Body of pancreas (tissue), 4 donors: ENCODE data around the gene CTDSPL2. TPM values are rescaled to one million over a fixed set of nuclear protein-coding genes. Genes with fewer than 3 reads are reported as not detected.
A peak's percentile ranks its signal among the peaks of the same experiment; 100 is the strongest.

Experiments
- ATAC-seq: fragments of 150-250 bp; one replicate; pipeline ENCODE4 v1.9.1; 2016
- DNase-seq, 4 donors: peaks; one replicate each; pipeline ENCODE4 v3.0.0-alpha.2; 2019
- H3K27ac ChIP-seq, 4 donors: fragments of 200-600 bp; sonication (generic); 1 replicate in 3 of 4; 2 replicates in 1 of 4; pipeline versions ENCODE4 v1.5.1 to v1.6.1; 2016 to 2019; ENCODE audit warnings: mild to moderate bottlenecking in 1 of 4, mixed read lengths in 1 of 4, moderate library complexity in 1 of 4
- H3K27me3 ChIP-seq, 2 donors: fragments of 200-600 bp; sonication (generic); one replicate each; pipeline ENCODE4 v1.6.0; 2016; ENCODE audit warnings: mild to moderate bottlenecking in 1 of 2
- H3K36me3 ChIP-seq, 2 donors: fragments of 200-600 bp; sonication (generic); replicated peaks in 1 of 2; 2 replicates each; pipeline ENCODE4 v1.5.1; 2016; ENCODE audit warnings: low read depth in 2 of 2; ENCODE audit not compliant: insufficient read depth in 1 of 2
- H3K4me1 ChIP-seq: fragments of 200-600 bp; sonication (generic); one replicate; pipeline ENCODE4 v1.6.0; 2016
- H3K4me3 ChIP-seq, 2 donors: fragments of 200-600 bp; sonication (generic); 1 replicate in 1 of 2; 2 replicates in 1 of 2; pipeline ENCODE4 v1.5.1; 2016 to 2019
- H3K9me3 ChIP-seq, 3 donors: fragments of 200-600 bp; sonication (generic); 1 replicate in 2 of 3; 2 replicates in 1 of 3; pipeline ENCODE4 v1.5.1; 2016
- POLR2A ChIP-seq, 3 donors: fragments of 450-650 bp; IDR thresholded peaks; one replicate each; pipeline ENCODE4 v1.6.1; 2016; ENCODE audit warnings: antibody characterized with exemption in 3 of 3, mild to moderate bottlenecking in 2 of 3
- WGBS, 2 donors: methylation state at CpG; one replicate each; pipeline ENCODE4 v1.1.5; 2017; 5-methylcytosine and 5-hydroxymethylcytosine counted together
- intact Hi-C: fragments of 100-400 bp; cut with DNase I; formaldehyde crosslinking; loops from one replicate; pipeline ENCODE4 v1.15.1; 2023
- total RNA-seq, 2 donors: library from RNA; depleted of rRNA; stranded (reverse); fragments of >200 nt; gene quantifications; one replicate each; pipeline ENCODE4 v1.1.0, GENCODE V29; 2016
- TF ChIP-seq, protein P1 (sequence below), 7 experiments: fragments of 450-650 bp in 4 of 7; fragments of 200-600 bp in 3 of 7; sonication (generic) in 3 of 7; IDR thresholded peaks; one replicate each; pipeline ENCODE4 v1.5.1; 2016 to 2019; ENCODE audit warnings: antibody characterized with exemption in 7 of 7

Gene CTDSPL2
- total RNA-seq, 2 donors from 2014 or later = 5.3 to 10.9 TPM

DNA sequence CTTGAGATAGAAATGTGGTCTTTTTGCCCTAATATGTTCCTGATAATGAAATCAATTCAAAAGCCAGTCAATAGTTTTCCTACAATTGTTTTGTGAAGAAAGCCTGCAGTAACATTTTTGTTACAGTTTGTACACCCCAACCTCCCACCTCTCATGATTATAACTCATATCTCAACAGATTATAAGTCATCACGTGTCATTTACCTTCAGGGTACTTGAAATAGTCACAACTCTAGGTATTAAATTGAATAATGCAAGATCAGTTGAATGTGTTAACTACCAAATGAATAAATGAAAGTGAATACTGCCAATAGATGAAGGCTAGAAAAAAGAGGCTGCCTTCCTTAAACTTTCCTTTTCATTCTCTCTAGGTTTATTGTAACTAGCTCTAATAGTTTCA lies 32.9 kb upstream of the CTDSPL2 start:
- TF ChIP-seq, protein P1, sequence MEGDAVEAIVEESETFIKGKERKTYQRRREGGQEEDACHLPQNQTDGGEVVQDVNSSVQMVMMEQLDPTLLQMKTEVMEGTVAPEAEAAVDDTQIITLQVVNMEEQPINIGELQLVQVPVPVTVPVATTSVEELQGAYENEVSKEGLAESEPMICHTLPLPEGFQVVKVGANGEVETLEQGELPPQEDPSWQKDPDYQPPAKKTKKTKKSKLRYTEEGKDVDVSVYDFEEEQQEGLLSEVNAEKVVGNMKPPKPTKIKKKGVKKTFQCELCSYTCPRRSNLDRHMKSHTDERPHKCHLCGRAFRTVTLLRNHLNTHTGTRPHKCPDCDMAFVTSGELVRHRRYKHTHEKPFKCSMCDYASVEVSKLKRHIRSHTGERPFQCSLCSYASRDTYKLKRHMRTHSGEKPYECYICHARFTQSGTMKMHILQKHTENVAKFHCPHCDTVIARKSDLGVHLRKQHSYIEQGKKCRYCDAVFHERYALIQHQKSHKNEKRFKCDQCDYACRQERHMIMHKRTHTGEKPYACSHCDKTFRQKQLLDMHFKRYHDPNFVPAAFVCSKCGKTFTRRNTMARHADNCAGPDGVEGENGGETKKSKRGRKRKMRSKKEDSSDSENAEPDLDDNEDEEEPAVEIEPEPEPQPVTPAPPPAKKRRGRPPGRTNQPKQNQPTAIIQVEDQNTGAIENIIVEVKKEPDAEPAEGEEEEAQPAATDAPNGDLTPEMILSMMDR (IDR thresholded peaks at IDR 0.05) = no peak
- no peak for TF ChIP-seq POLR2A (IDR thresholded peaks at IDR 0.05)
- intact Hi-C loops = no loop called here
- no peaks in the 10 kb centered on the region for H3K36me3 ChIP-seq
- H3K9me3 ChIP-seq = no peaks in the 10 kb centered on the region
- no peaks in the 10 kb centered on the region for H3K27me3 ChIP-seq
- DNase-seq (no peak), ATAC-seq (no peak)
- WGBS, 2 donors = 74 to 77% methylated on average over 1 of the region's 1 CpG
- no peak overlapping the region for H3K27ac ChIP-seq
- H3K4me1 ChIP-seq = no peaks in the 10 kb centered on the region
- no peak overlapping the region for H3K4me3 ChIP-seq

DNA sequence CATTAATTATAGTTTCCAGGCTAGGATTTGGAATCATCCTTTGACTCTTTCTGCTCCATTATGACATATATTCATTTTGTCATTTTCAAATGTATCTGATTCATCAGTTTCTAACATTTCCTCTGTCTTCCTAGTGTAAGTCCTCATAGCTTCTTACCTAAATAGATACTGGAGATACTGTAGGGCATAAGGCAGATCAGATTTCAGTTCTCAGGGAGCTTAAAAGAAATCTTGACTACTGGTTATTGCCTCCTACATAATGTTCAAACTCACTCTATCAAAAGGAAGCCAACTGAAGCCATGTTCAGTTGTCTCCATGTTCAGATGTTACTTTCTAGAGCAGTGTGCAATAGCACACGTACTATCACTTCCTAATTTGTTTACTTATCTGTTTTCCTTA lies 29.6 kb upstream of the CTDSPL2 start:
- TF ChIP-seq, protein P1 (IDR thresholded peaks at IDR 0.05) = no peak
- no peak for TF ChIP-seq POLR2A (IDR thresholded peaks at IDR 0.05)
- Histone ChIP-seq H3K27me3 (no peaks in the 10 kb centered on the region), H3K4me1 (no peaks in the 10 kb centered on the region), H3K27ac (no peak overlapping the region), H3K36me3 (no peaks in the 10 kb centered on the region), H3K4me3 (no peak overlapping the region), H3K9me3 (no peaks in the 10 kb centered on the region)
- DNase-seq (no peak), ATAC-seq (no peak)
- intact Hi-C loops = no loop called here
- WGBS, 2 donors = 63 to 80% methylated on average over 1 of the region's 1 CpG

DNA sequence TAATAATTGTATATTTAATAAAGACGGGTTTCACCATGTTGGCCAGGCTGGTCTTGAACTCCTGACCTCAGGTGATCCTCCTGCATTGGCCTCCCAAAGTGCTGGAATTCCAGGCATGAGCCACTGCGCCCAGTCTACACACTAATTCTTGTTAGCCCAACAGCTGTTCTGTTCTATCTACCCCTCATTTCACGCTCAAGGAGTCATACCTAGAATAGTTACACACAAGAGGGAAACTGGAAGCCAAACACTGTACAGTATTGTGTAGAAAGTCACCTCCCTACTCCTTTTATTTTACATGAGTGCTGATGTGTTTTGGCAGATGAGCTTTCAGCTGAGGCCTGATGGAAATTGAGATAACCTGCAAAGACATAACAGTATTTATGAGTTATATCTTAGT lies 13.4 kb upstream of the CTDSPL2 start:
- TF ChIP-seq POLR2A (IDR thresholded peaks at IDR 0.05) = no peak
- TF ChIP-seq, protein P1 (IDR thresholded peaks at IDR 0.05) = no peak
- no peak overlapping the region for H3K27ac ChIP-seq
- no peaks in the 10 kb centered on the region for H3K27me3 ChIP-seq
- intact Hi-C loops = no loop called here
- no peaks in the 10 kb centered on the region for H3K36me3 ChIP-seq
- 94 to 97% methylated on average over 3 of the region's 3 CpGs for WGBS, 2 donors
- no peak overlapping the region for H3K4me3 ChIP-seq
- DNase-seq (no peak), ATAC-seq (no peak)
- no peaks in the 10 kb centered on the region for H3K9me3 ChIP-seq
- no peaks in the 10 kb centered on the region for H3K4me1 ChIP-seq

DNA sequence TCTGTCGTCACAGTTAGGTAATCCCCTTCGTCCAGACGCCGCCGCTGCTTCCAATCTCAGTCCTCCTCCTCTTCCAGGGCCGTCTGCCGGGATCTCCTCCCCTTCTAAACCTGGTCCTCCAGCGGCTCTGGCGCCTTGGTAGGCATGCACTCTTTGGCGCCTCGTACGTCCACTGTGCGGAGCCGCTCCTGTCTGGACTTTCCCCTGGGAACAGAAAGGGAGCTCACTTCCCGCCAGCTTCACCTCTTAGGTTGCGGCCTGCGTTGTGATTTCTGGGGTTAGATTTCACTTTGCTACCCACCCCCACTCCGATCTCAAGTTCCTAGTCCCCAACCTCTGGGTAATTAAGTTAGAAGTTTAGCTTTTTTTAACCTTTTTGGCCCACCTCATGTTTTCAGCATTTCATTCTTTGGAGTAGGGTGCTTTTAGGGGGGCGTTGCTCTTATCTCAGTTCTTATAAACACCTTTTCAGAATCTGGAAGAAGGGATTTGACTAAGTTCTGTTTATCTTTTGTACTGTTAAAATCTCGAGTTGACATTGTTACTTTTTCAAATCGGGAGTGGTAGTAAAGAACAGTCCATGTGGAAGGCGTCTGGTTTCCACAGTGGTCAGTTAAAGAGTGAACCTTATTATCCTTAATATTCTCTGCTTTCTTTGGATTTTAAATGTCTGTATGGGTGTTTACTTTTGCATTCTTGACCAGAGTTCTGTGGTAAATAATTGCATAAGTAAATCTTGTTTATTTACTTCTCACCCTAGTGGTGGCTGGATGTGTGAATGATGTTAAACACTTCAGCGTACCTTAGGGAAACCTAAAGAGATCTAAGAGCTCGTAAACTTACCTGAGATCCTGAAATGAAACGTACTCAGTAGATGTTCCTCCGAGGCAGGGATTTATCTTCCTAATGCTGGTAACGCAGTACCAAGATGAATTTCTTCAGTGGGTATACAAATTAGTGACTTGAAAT lies 611 bp downstream of the CTDSPL2 start:
- ATAC-seq = peak; percentile 22
- peak in 2 of 4 donors; percentile 69 to 71 for DNase-seq
- no peaks in the 10 kb centered on the region for H3K36me3 ChIP-seq
- peak overlapping the region; percentile 89 to 97 (median 94) for H3K27ac ChIP-seq
- H3K4me1 ChIP-seq = peaks cover 38% of the 10 kb centered on the region
- no peaks in the 10 kb centered on the region for H3K9me3 ChIP-seq
- intact Hi-C loops = no loop called here
- WGBS, 2 donors = 1% methylated on average over 22 to 27 of the region's 27 CpGs
- TF ChIP-seq POLR2A (IDR thresholded peaks at IDR 0.05) = peak in 1 of 3 donors; percentile 1
- TF ChIP-seq, protein P1 (IDR thresholded peaks at IDR 0.05) = peak in 2 of 7 experiments; percentile 17 to 24
- peak overlapping the region; percentile 44 to 69 for H3K4me3 ChIP-seq
- no peaks in the 10 kb centered on the region for H3K27me3 ChIP-seq
